GM19328 (cell line): ENCODE results near the gene C1QB.
"Not testable (repeated sequence)": the region's sequence is repeated elsewhere in the genome, so short reads cannot be mapped to it uniquely, and the experiment has no call there.

Experiments
- ATAC-seq: cut with Tn5 transposase; IDR thresholded peaks from one replicate; pipeline ENCODE4 v1.9.1; 2021; ENCODE audit warnings: mild to moderate bottlenecking, moderate library complexity; ENCODE audit not compliant: unreplicated experiment

Gene C1QB

GRCh38 chr1:22662318-22662717 is 9.3 kb downstream of the C1QB start:
- ATAC-seq: no peak

- ATAC-seq: no peak
Measured at GRCh38 chr1:22662986-22663408, 10.0 kb downstream of the C1QB start.

GRCh38 chr1:22665752-22666151 is 12.7 kb downstream of the C1QB start:
- no peak for ATAC-seq

GRCh38 chr1:22666412-22666811 is 13.4 kb downstream of the C1QB start:
- ATAC-seq: no peak

- ATAC-seq: not testable (repeated sequence)
Measured at GRCh38 chr1:22668840-22669239, 15.8 kb downstream of the C1QB start.

- no peak for ATAC-seq
Measured at GRCh38 chr1:22670352-22670975, 17.4 kb downstream of the C1QB start.

GRCh38 chr1:22671999-22672398 is 19.0 kb downstream of the C1QB start:
- no peak for ATAC-seq

GRCh38 chr1:22673486-22674409 is 20.7 kb downstream of the C1QB start:
- ATAC-seq: no peak

GRCh38 chr1:22674410-22674749 is 21.3 kb downstream of the C1QB start:
- no peak for ATAC-seq

- ATAC-seq: not testable (repeated sequence)
Measured at GRCh38 chr1:22676151-22676550, 23.1 kb downstream of the C1QB start.

- ATAC-seq: no peak
Measured at GRCh38 chr1:22676916-22677583, 24.0 kb downstream of the C1QB start.

GRCh38 chr1:22677931-22678896 is 25.2 kb downstream of the C1QB start:
- ATAC-seq: no peak

GRCh38 chr1:22680726-22681125 is 27.7 kb downstream of the C1QB start:
- ATAC-seq: no peak

GRCh38 chr1:22681556-22682276 is 28.7 kb downstream of the C1QB start:
- no peak for ATAC-seq

- no peak for ATAC-seq
Measured at GRCh38 chr1:22683547-22683946, 30.5 kb downstream of the C1QB start.

GRCh38 chr1:22685591-22686059 is 32.6 kb downstream of the C1QB start:
- ATAC-seq: no peak

- ATAC-seq: no peak
Measured at GRCh38 chr1:22687191-22687590, 34.2 kb downstream of the C1QB start.

- ATAC-seq: no peak
Measured at GRCh38 chr1:22688466-22688865, 35.4 kb downstream of the C1QB start.

GRCh38 chr1:22689505-22689904 is 36.5 kb downstream of the C1QB start:
- ATAC-seq: no peak
